CD8-positive, alpha-beta memory T cell (primary cell): ENCODE results near the gene SLAMF8. TPM values are rescaled to one million over a fixed set of nuclear protein-coding genes. Genes with fewer than 3 reads are reported as not detected.
A peak's percentile ranks its signal among the peaks of the same experiment; 100 is the strongest.

ENCODE experiments used
- CTCF ChIA-PET: fragments of 350-600 bp; sonication (Branson Sonifier 250); formaldehyde crosslinking; loops from one replicate; lab custom pipeline; 2021; ENCODE audit warnings: antibody characterized with exemption; lab: Charles Lee
- POLR2A ChIA-PET: fragments of 350-600 bp; sonication (Branson Sonifier 250); formaldehyde crosslinking; loops from one replicate; lab custom pipeline; 2021; ENCODE audit warnings: antibody characterized with exemption; lab: Charles Lee
- DNase-seq, 5 donors: peaks; one replicate each; pipeline versions ENCODE4 v3.0.0 to v3.0.0-alpha.2; 2020 to 2022; ENCODE audit warnings: mixed read lengths in 1 of 5
- H3K27ac ChIP-seq: one replicate; pipeline ENCODE4 v1.7.0; 2013; ENCODE audit warnings: low read depth, mild to moderate bottlenecking, low read length, moderate library complexity
- H3K27me3 ChIP-seq: 2 replicates; pipeline ENCODE4 v1.7.0; 2013; ENCODE audit warnings: low read length, mild to moderate bottlenecking; ENCODE audit not compliant: insufficient read depth, poor library complexity, severe bottlenecking
- H3K36me3 ChIP-seq: 2 replicates; pipeline ENCODE4 v1.7.0; 2013; ENCODE audit warnings: mild to moderate bottlenecking, low read length, moderate library complexity; ENCODE audit not compliant: insufficient read depth
- H3K4me1 ChIP-seq: 2 replicates; pipeline ENCODE4 v1.7.0; 2013; ENCODE audit warnings: mild to moderate bottlenecking, low read length, moderate library complexity; ENCODE audit not compliant: insufficient read depth
- H3K4me3 ChIP-seq: 2 replicates; pipeline ENCODE4 v1.7.0; 2013; ENCODE audit warnings: mild to moderate bottlenecking, low read length
- H3K9me3 ChIP-seq: 2 replicates; pipeline ENCODE4 v1.7.0; 2013; ENCODE audit warnings: mild to moderate bottlenecking, low read length
- H3K27ac Mint-ChIP-seq, 8 donors: one replicate each; pipeline ENCODE4 v1.8.0; 2020 to 2021; ENCODE audit warnings: mixed read lengths in 8 of 8, mild to moderate bottlenecking in 6 of 8, inconsistent platforms in 3 of 8, moderate library complexity in 3 of 8
- H3K27me3 Mint-ChIP-seq, 2 donors: one replicate each; pipeline ENCODE4 v1.8.0; 2020 to 2021; ENCODE audit warnings: mixed read lengths in 2 of 2, mild to moderate bottlenecking in 1 of 2, moderate library complexity in 1 of 2
- H3K36me3 Mint-ChIP-seq, 3 donors: one replicate each; pipeline ENCODE4 v1.8.0; 2020 to 2021; ENCODE audit warnings: mixed read lengths in 3 of 3, inconsistent platforms in 1 of 3, mild to moderate bottlenecking in 1 of 3
- H3K4me1 Mint-ChIP-seq, 3 donors: one replicate each; pipeline ENCODE4 v1.8.0; 2020 to 2021; ENCODE audit warnings: mixed read lengths in 3 of 3, inconsistent platforms in 1 of 3, mild to moderate bottlenecking in 1 of 3
- H3K4me3 Mint-ChIP-seq, 7 donors: one replicate each; pipeline ENCODE4 v1.8.0; 2020 to 2021; ENCODE audit warnings: mixed read lengths in 7 of 7, mild to moderate bottlenecking in 6 of 7, moderate library complexity in 4 of 7, inconsistent platforms in 2 of 7
- H3K9me3 Mint-ChIP-seq, 5 donors: one replicate each; pipeline ENCODE4 v1.8.0; 2020 to 2022; ENCODE audit warnings: mixed read lengths in 5 of 5, mild to moderate bottlenecking in 3 of 5, moderate library complexity in 2 of 5, inconsistent platforms in 1 of 5
- polyA plus RNA-seq: library from polyadenylated mRNA; unstranded; fragments of 300-500 nt; fragmentation: Illumina TruSeq; gene quantifications from one replicate; pipeline ENCODE4 v1.2.3, GENCODE V29; 2021
- total RNA-seq, 2 experiments: library from RNA; stranded (reverse); gene quantifications; one replicate each; pipeline ENCODE4 v1.2.3, GENCODE V29; 2021

SLAMF8 gene
- total and polyA plus RNA-seq, 3 experiments from 2014 or later, result 3.2 to 7.3 (median 4.0) TPM

- Histone ChIP-seq H3K27me3 (no peaks in the 10 kb centered on the region), H3K9me3 (no peaks in the 10 kb centered on the region), H3K27ac (no peak overlapping the region), H3K36me3 (no peaks in the 10 kb centered on the region), H3K4me1 (peaks cover 7% of the 10 kb centered on the region), H3K4me3 (no peak overlapping the region)
- no peak for DNase-seq
- ChIA-PET POLR2A (no interaction called here), CTCF (interaction anchor here (0.8 kb wide), 1 partner anchor 22 kb away, joined by 4 read pairs; no protein-coding TSS in a partner anchor)
- H3K27me3 Mint-ChIP-seq, result no peaks in the 10 kb centered on the region
- H3K4me1 Mint-ChIP-seq, result peaks cover 35 to 52% (median 40%) of the 10 kb centered on the region in 3 donors
- H3K36me3 Mint-ChIP-seq, result peaks cover 0 to 1% (median 0%) of the 10 kb centered on the region in 3 donors
- H3K4me3 Mint-ChIP-seq, result peak overlapping the region in 1 of 7 donors; percentile 29
- peak overlapping the region in 2 of 8 donors; percentile 6 to 56 for H3K27ac Mint-ChIP-seq
- H3K9me3 Mint-ChIP-seq, result no peaks in the 10 kb centered on the region
These were observed 23.1 kb downstream of the SLAMF8 start for GRCh38 chr1:159849626-159850366.

- CTCF ChIA-PET, result interaction anchor here (0.8 to 3.1 kb wide), 4 partner anchors 20 to 52 kb away, joined by 3 to 12 read pairs (median 3); no protein-coding TSS in a partner anchor
- Histone ChIP-seq H3K4me3 (no peak overlapping the region), H3K27ac (no peak overlapping the region), H3K27me3 (no peaks in the 10 kb centered on the region), H3K36me3 (no peaks in the 10 kb centered on the region), H3K4me1 (peaks cover 13% of the 10 kb centered on the region), H3K9me3 (no peaks in the 10 kb centered on the region)
- no peaks in the 10 kb centered on the region for H3K27me3 Mint-ChIP-seq
- POLR2A ChIA-PET, result no interaction called here
- peak overlapping the region in 3 of 8 donors; percentile 20 to 53 (median 51) for H3K27ac Mint-ChIP-seq
- peaks cover 0 to 4% (median 0%) of the 10 kb centered on the region in 3 donors for H3K36me3 Mint-ChIP-seq
- H3K4me1 Mint-ChIP-seq, result peaks cover 40 to 59% (median 45%) of the 10 kb centered on the region in 3 donors
- peak overlapping the region in 1 of 7 donors; percentile 49 for H3K4me3 Mint-ChIP-seq
- H3K9me3 Mint-ChIP-seq, result no peaks in the 10 kb centered on the region
- DNase-seq, result no peak
These were observed 24.7 kb downstream of the SLAMF8 start for GRCh38 chr1:159851407-159851806.

- ChIA-PET POLR2A (interaction anchor here (1.0 to 1.7 kb wide), 2 partner anchors 26 to 70 kb away, joined by 4 to 6 read pairs; no protein-coding TSS in a partner anchor), CTCF (interaction anchor here (0.8 to 3.1 kb wide), 9 partner anchors 17 to 73 kb away, joined by 3 to 12 read pairs (median 4); partner anchors contain the start of gene DUSP23)
- peaks cover 13% of the 10 kb centered on the region for H3K4me1 ChIP-seq
- H3K4me1 Mint-ChIP-seq, result peaks cover 33 to 67% (median 45%) of the 10 kb centered on the region in 3 donors
- no peaks in the 10 kb centered on the region for H3K27me3 Mint-ChIP-seq
- peaks cover 0 to 4% (median 0%) of the 10 kb centered on the region in 3 donors for H3K36me3 Mint-ChIP-seq
- no peaks in the 10 kb centered on the region for H3K9me3 Mint-ChIP-seq
- H3K27ac Mint-ChIP-seq, result peak overlapping the region; percentile 51 to 95 (median 90)
- H3K27ac ChIP-seq, result peak overlapping the region; percentile 51
- no peaks in the 10 kb centered on the region for H3K27me3 ChIP-seq
- H3K36me3 ChIP-seq, result no peaks in the 10 kb centered on the region
- DNase-seq, result peak in 1 of 5 donors; percentile 19
- peak overlapping the region; percentile 64 to 90 (median 80) for H3K4me3 Mint-ChIP-seq
- peak overlapping the region; percentile 66 for H3K4me3 ChIP-seq
- no peaks in the 10 kb centered on the region for H3K9me3 ChIP-seq
These were observed 26.9 kb downstream of the SLAMF8 start for GRCh38 chr1:159853417-159854115.

GRCh38 chr1:159854116-159854692, 27.5 kb downstream of the SLAMF8 start:
- Histone ChIP-seq H3K27me3 (no peaks in the 10 kb centered on the region), H3K9me3 (no peaks in the 10 kb centered on the region), H3K36me3 (no peaks in the 10 kb centered on the region), H3K27ac (peak overlapping the region; percentile 51), H3K4me3 (peak overlapping the region; percentile 66), H3K4me1 (peaks cover 13% of the 10 kb centered on the region)
- CTCF ChIA-PET, result interaction anchor here (0.8 to 3.1 kb wide), 9 partner anchors 18 to 74 kb away, joined by 3 to 12 read pairs (median 4); partner anchors contain the start of gene DUSP23
- H3K27me3 Mint-ChIP-seq, result no peaks in the 10 kb centered on the region
- peak overlapping the region; percentile 64 to 90 (median 80) for H3K4me3 Mint-ChIP-seq
- H3K27ac Mint-ChIP-seq, result peak overlapping the region; percentile 17 to 95 (median 90)
- no peaks in the 10 kb centered on the region for H3K9me3 Mint-ChIP-seq
- H3K4me1 Mint-ChIP-seq, result peaks cover 32 to 69% (median 45%) of the 10 kb centered on the region in 3 donors
- peaks cover 0 to 4% (median 0%) of the 10 kb centered on the region in 3 donors for H3K36me3 Mint-ChIP-seq
- peak in 1 of 5 donors; percentile 7 for DNase-seq
- POLR2A ChIA-PET, result interaction anchor here (0.5 to 1.7 kb wide), 3 partner anchors 16 to 70 kb away, joined by 3 to 6 read pairs (median 4); no protein-coding TSS in a partner anchor

- Mint-ChIP-seq H3K36me3 (peaks cover 0 to 4% (median 0%) of the 10 kb centered on the region in 3 donors), H3K27me3 (no peaks in the 10 kb centered on the region), H3K4me1 (peaks cover 34 to 63% (median 44%) of the 10 kb centered on the region in 3 donors), H3K9me3 (no peaks in the 10 kb centered on the region), H3K4me3 (peak overlapping the region; percentile 64 to 92 (median 83)), H3K27ac (peak overlapping the region; percentile 0 to 95 (median 86))
- Histone ChIP-seq H3K4me3 (peak overlapping the region; percentile 66), H3K4me1 (peaks cover 13% of the 10 kb centered on the region), H3K36me3 (no peaks in the 10 kb centered on the region), H3K9me3 (no peaks in the 10 kb centered on the region), H3K27ac (peak overlapping the region; percentile 54), H3K27me3 (no peaks in the 10 kb centered on the region)
- POLR2A ChIA-PET, result interaction anchor here (0.5 to 1.0 kb wide), 2 partner anchors 16 to 27 kb away, joined by 3 to 6 read pairs; no protein-coding TSS in a partner anchor
- CTCF ChIA-PET, result interaction anchor here (1.0 to 2.5 kb wide), 6 partner anchors 24 to 74 kb away, joined by 3 to 9 read pairs (median 4); partner anchors contain the start of gene DUSP23
- peak; percentile 44 to 81 (median 74) for DNase-seq
These were observed 28.1 kb downstream of the SLAMF8 start for GRCh38 chr1:159854693-159855192.

GRCh38 chr1:159855709-159856108, 29.0 kb downstream of the SLAMF8 start:
- Mint-ChIP-seq H3K4me1 (peaks cover 27 to 54% (median 35%) of the 10 kb centered on the region in 3 donors), H3K9me3 (no peaks in the 10 kb centered on the region), H3K27me3 (no peaks in the 10 kb centered on the region), H3K36me3 (peaks cover 0 to 4% (median 0%) of the 10 kb centered on the region in 3 donors), H3K27ac (peak overlapping the region in 4 of 8 donors; percentile 0 to 82 (median 36)), H3K4me3 (peak overlapping the region; percentile 68 to 92 (median 83))
- Histone ChIP-seq H3K27me3 (no peaks in the 10 kb centered on the region), H3K9me3 (no peaks in the 10 kb centered on the region), H3K36me3 (no peaks in the 10 kb centered on the region), H3K4me3 (no peak overlapping the region), H3K4me1 (peaks cover 13% of the 10 kb centered on the region), H3K27ac (no peak overlapping the region)
- ChIA-PET POLR2A (interaction anchor here (0.7 kb wide), 1 partner anchor 56 kb away, joined by 3 read pairs; no protein-coding TSS in a partner anchor), CTCF (interaction anchor here (1.0 to 1.4 kb wide), 3 partner anchors 36 to 58 kb away, joined by 3 to 4 read pairs (median 4); no protein-coding TSS in a partner anchor)
- no peak for DNase-seq

GRCh38 chr1:159856576-159856975, 29.9 kb downstream of the SLAMF8 start:
- Mint-ChIP-seq H3K4me3 (peak overlapping the region in 6 of 7 donors; percentile 50 to 84 (median 76)), H3K9me3 (no peaks in the 10 kb centered on the region), H3K27me3 (no peaks in the 10 kb centered on the region), H3K27ac (peak overlapping the region in 7 of 8 donors; percentile 47 to 80 (median 61)), H3K36me3 (peaks cover 0 to 6% (median 0%) of the 10 kb centered on the region in 3 donors), H3K4me1 (peaks cover 24 to 49% (median 33%) of the 10 kb centered on the region in 3 donors)
- Histone ChIP-seq H3K4me1 (peaks cover 13% of the 10 kb centered on the region), H3K9me3 (no peaks in the 10 kb centered on the region), H3K27ac (no peak overlapping the region), H3K4me3 (no peak overlapping the region), H3K27me3 (no peaks in the 10 kb centered on the region), H3K36me3 (no peaks in the 10 kb centered on the region)
- no peak for DNase-seq
- CTCF ChIA-PET, result interaction anchor here (0.9 to 1.2 kb wide), 3 partner anchors 32 to 57 kb away, joined by 3 read pairs; no protein-coding TSS in a partner anchor
- POLR2A ChIA-PET, result no interaction called here
